ENCODE measurements around the gene PLAC9.

DNA sequence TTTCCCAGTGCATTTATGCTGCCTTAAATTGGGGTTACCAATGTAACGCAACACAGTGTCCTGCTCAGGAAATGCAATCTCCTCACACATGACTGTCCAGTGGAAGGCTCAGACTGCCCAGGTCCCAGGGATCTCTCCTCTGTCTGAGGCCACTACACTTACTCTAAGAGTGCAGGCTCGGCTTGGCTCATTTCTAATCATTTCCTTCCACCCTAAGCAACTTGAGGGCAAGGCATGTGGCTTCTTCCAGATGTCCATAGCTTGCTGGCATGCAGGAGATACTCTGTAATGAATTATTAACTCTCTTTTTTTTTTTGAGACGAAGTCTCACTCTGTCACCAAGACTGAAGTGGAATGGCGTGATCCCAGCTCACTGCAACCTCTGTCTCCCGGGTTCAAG lies 23.7 kb downstream of the PLAC9 start:
- TF ChIP-seq POLR2A (IDR thresholded peaks at IDR 0.05): no peak
- TF ChIP-seq, protein P1, sequence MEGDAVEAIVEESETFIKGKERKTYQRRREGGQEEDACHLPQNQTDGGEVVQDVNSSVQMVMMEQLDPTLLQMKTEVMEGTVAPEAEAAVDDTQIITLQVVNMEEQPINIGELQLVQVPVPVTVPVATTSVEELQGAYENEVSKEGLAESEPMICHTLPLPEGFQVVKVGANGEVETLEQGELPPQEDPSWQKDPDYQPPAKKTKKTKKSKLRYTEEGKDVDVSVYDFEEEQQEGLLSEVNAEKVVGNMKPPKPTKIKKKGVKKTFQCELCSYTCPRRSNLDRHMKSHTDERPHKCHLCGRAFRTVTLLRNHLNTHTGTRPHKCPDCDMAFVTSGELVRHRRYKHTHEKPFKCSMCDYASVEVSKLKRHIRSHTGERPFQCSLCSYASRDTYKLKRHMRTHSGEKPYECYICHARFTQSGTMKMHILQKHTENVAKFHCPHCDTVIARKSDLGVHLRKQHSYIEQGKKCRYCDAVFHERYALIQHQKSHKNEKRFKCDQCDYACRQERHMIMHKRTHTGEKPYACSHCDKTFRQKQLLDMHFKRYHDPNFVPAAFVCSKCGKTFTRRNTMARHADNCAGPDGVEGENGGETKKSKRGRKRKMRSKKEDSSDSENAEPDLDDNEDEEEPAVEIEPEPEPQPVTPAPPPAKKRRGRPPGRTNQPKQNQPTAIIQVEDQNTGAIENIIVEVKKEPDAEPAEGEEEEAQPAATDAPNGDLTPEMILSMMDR (IDR thresholded peaks at IDR 0.05): no peak
